Glutamatergic neuron (in vitro differentiated cells): ENCODE results near the gene REXO1. TPM values are rescaled to one million over a fixed set of nuclear protein-coding genes. Genes with fewer than 3 reads are reported as not detected.
A peak's percentile ranks its signal among the peaks of the same experiment; 100 is the strongest.
"Not testable (repeated sequence)": the region's sequence is repeated elsewhere in the genome, so short reads cannot be mapped to it uniquely, and the experiment has no call there.

Experiments used
- DNase-seq: peaks from one replicate; pipeline ENCODE4 v3.0.0; 2022
- H3K27ac Mint-ChIP-seq: one replicate; pipeline ENCODE4 v1.8.0; 2020; ENCODE audit warnings: mild to moderate bottlenecking, mixed read lengths, inconsistent platforms; ENCODE audit not compliant: unreplicated experiment
- H3K27me3 Mint-ChIP-seq: one replicate; pipeline ENCODE4 v1.8.0; 2020; ENCODE audit warnings: mild to moderate bottlenecking, moderate library complexity, mixed read lengths, inconsistent platforms; ENCODE audit not compliant: unreplicated experiment
- H3K36me3 Mint-ChIP-seq: one replicate; pipeline ENCODE4 v1.8.0; 2020; ENCODE audit warnings: mild to moderate bottlenecking, mixed read lengths, inconsistent platforms; ENCODE audit not compliant: unreplicated experiment
- H3K4me1 Mint-ChIP-seq: one replicate; pipeline ENCODE4 v1.8.0; 2020; ENCODE audit warnings: mild to moderate bottlenecking, low read depth, mixed read lengths, inconsistent platforms; ENCODE audit not compliant: unreplicated experiment
- H3K4me3 Mint-ChIP-seq: one replicate; pipeline ENCODE4 v1.8.0; 2020; ENCODE audit warnings: mild to moderate bottlenecking, mixed read lengths, inconsistent platforms; ENCODE audit not compliant: unreplicated experiment
- H3K9me3 Mint-ChIP-seq: one replicate; pipeline ENCODE4 v1.8.0; 2020; ENCODE audit warnings: mild to moderate bottlenecking, moderate library complexity, mixed read lengths, inconsistent platforms; ENCODE audit not compliant: unreplicated experiment
- CTCF ChIP-seq: fragments of 200-600 bp; sonication (generic); IDR thresholded peaks from one replicate; pipeline ENCODE4 v1.5.0; 2021; ENCODE audit not compliant: partially characterized antibody, unreplicated experiment
- long read RNA-seq: library from polyadenylated mRNA; unstranded; transcript quantifications from one replicate; pipeline ENCODE4 v2.0.0, GENCODE V29; 2020; ENCODE audit not compliant: unreplicated experiment
- total RNA-seq: library from RNA; stranded (reverse); fragmentation: NEBNext Ultra II Directional; extraction: Animal tissue kit (Norgen Biotek cat#: 25700); gene quantifications from one replicate; pipeline ENCODE4 v1.2.1, GENCODE V29; 2021; ENCODE audit not compliant: unreplicated experiment

Gene REXO1
- total RNA-seq = 65.7 TPM
- long read RNA-seq, partial matches to known transcripts = 0 of 1 reads
- long read RNA-seq, other reads (novel, unspliced or antisense) = 1 of 1 reads

GRCh38 chr19:1848399-1849131 lies at the start of gene REXO1:
Gene REXO1 (minus strand): TSS chr19:1848483. CDS start chr19:1848358, 125 bp downstream.
- no peaks in the 10 kb centered on the region for H3K36me3 Mint-ChIP-seq
- peaks cover 8% of the 10 kb centered on the region for H3K27me3 Mint-ChIP-seq
- peak within 1 kb of the TSS; percentile 95 for H3K27ac Mint-ChIP-seq
- peak; percentile 98 for TF ChIP-seq CTCF
- peaks cover 19% of the 10 kb centered on the region for H3K4me1 Mint-ChIP-seq
- peaks cover 10% of the 10 kb centered on the region for H3K9me3 Mint-ChIP-seq
- DNase-seq = peak; percentile 95
- H3K4me3 Mint-ChIP-seq = peak within 1 kb of the TSS; percentile 98

- H3K9me3 Mint-ChIP-seq = peaks cover 2% of the 10 kb centered on the region
- no peak overlapping the region for H3K4me3 Mint-ChIP-seq
- H3K36me3 Mint-ChIP-seq = no peaks in the 10 kb centered on the region
- peaks cover 2% of the 10 kb centered on the region for H3K4me1 Mint-ChIP-seq
- DNase-seq = no peak
- H3K27ac Mint-ChIP-seq = no peak overlapping the region
- H3K27me3 Mint-ChIP-seq = peaks cover 2% of the 10 kb centered on the region
- no peak for TF ChIP-seq CTCF
These were observed 48.2 kb upstream of the REXO1 start for GRCh38 chr19:1896508-1896907.

- H3K27me3 Mint-ChIP-seq = peaks cover 4% of the 10 kb centered on the region
- TF ChIP-seq CTCF = no peak
- no peaks in the 10 kb centered on the region for H3K36me3 Mint-ChIP-seq
- peaks cover 2% of the 10 kb centered on the region for H3K9me3 Mint-ChIP-seq
- no peak overlapping the region for H3K4me3 Mint-ChIP-seq
- H3K27ac Mint-ChIP-seq = no peak overlapping the region
- DNase-seq = no peak
- H3K4me1 Mint-ChIP-seq = peaks cover 2% of the 10 kb centered on the region
These were observed 45.5 kb upstream of the REXO1 start for GRCh38 chr19:1893791-1894190.

- peaks cover 4% of the 10 kb centered on the region for H3K27me3 Mint-ChIP-seq
- H3K4me1 Mint-ChIP-seq = peaks cover 3% of the 10 kb centered on the region
- no peak overlapping the region for H3K27ac Mint-ChIP-seq
- DNase-seq = no peak
- no peaks in the 10 kb centered on the region for H3K36me3 Mint-ChIP-seq
- H3K4me3 Mint-ChIP-seq = no peak overlapping the region
- no peaks in the 10 kb centered on the region for H3K9me3 Mint-ChIP-seq
- TF ChIP-seq CTCF = no peak
These were observed 41.6 kb upstream of the REXO1 start for GRCh38 chr19:1889907-1890306.

GRCh38 chr19:1888385-1888784 lies 40.1 kb upstream of the REXO1 start:
- Mint-ChIP-seq H3K36me3 (no peaks in the 10 kb centered on the region), H3K27ac (no peak overlapping the region), H3K27me3 (peaks cover 7% of the 10 kb centered on the region), H3K4me1 (peaks cover 14% of the 10 kb centered on the region), H3K4me3 (no peak overlapping the region), H3K9me3 (peaks cover 3% of the 10 kb centered on the region)
- no peak for DNase-seq
- no peak for TF ChIP-seq CTCF

- not testable (repeated sequence) for H3K4me3 Mint-ChIP-seq, H3K9me3 Mint-ChIP-seq, H3K27me3 Mint-ChIP-seq
These were observed 38.1 kb upstream of the REXO1 start for GRCh38 chr19:1886360-1886759.

GRCh38 chr19:1885398-1886119 lies 37.3 kb upstream of the REXO1 start, which contains the start of gene ABHD17A:
Gene ABHD17A (minus strand): TSS chr19:1885496. CDS start chr19:1881566, 3,930 bp downstream.
- DNase-seq = peak; percentile 93
- not testable (repeated sequence) for H3K36me3 Mint-ChIP-seq, H3K27me3 Mint-ChIP-seq, H3K9me3 Mint-ChIP-seq
- H3K27ac Mint-ChIP-seq = peak within 1 kb of the TSS; percentile 85
- H3K4me1 Mint-ChIP-seq = peaks cover 26% of the 10 kb centered on the region
- peak within 1 kb of the TSS; percentile 99 for H3K4me3 Mint-ChIP-seq

More at GRCh38 chr19:1886360-1886759, 38.1 kb upstream of the REXO1 start:
- not testable (repeated sequence) for DNase-seq, H3K36me3 Mint-ChIP-seq, H3K27ac Mint-ChIP-seq
- H3K4me1 Mint-ChIP-seq = peaks cover 26% of the 10 kb centered on the region
